K562 (cell line): ENCODE measurements around the gene ZFYVE28. TPM values are rescaled to one million over a fixed set of nuclear protein-coding genes. Genes with fewer than 3 reads are reported as not detected.
A peak's percentile ranks its signal among the peaks of the same experiment; 100 is the strongest.

Experiments used
- CC2D1A ChIP-seq: fragments of 450-650 bp; IDR thresholded peaks from 2 replicates; pipeline ENCODE4 v1.6.1; 2017; ENCODE audit warnings: mild to moderate bottlenecking
- ESRRA ChIP-seq: fragments of 450-650 bp; IDR thresholded peaks from 2 replicates; pipeline ENCODE4 v1.6.1; 2014; ENCODE audit warnings: low read depth, mild to moderate bottlenecking, moderate library complexity, borderline replicate concordance
- ETS1 ChIP-seq: conservative IDR thresholded peaks from 2 replicates; pipeline ENCODE4 v1.6.1; 2011; ENCODE audit warnings: low read depth, mild to moderate bottlenecking, low read length; ENCODE audit not compliant: control insufficient read depth
- GTF3C2 ChIP-seq: IDR thresholded peaks from 3 replicates; pipeline ENCODE4 v1.6.1; 2011; ENCODE audit warnings: borderline replicate concordance, mild to moderate bottlenecking, moderate library complexity; ENCODE audit not compliant: insufficient read length; ENCODE audit errors: extremely low read depth
- HDAC3 ChIP-seq: fragments of 450-650 bp; IDR thresholded peaks from 2 replicates; pipeline ENCODE4 v1.6.1; 2018; ENCODE audit warnings: borderline replicate concordance, mild to moderate bottlenecking, moderate library complexity; ENCODE audit not compliant: partially characterized antibody
- JUND ChIP-seq, 2 experiments: IDR thresholded peaks; 2 replicates in 1 of 2; 3 replicates in 1 of 2; pipeline ENCODE4 v1.6.1; 2011; ENCODE audit warnings: borderline replicate concordance in 2 of 2, low read depth in 2 of 2, low read length in 2 of 2, improper control_type of control experiment in 1 of 2, missing biosample characterization in 1 of 2, missing genetic modification characterization in 1 of 2, missing genetic modification reagents in 1 of 2
- LEF1 ChIP-seq: fragments of 450-650 bp; IDR thresholded peaks from 2 replicates; pipeline ENCODE4 v1.6.1; 2016; ENCODE audit warnings: mild to moderate bottlenecking
- MCM2 ChIP-seq: fragments of 450-650 bp; IDR thresholded peaks from 2 replicates; pipeline ENCODE4 v1.6.1; 2017; ENCODE audit warnings: low read depth, mild to moderate bottlenecking
- MNT ChIP-seq, 2 experiments: fragments of 450-650 bp; conservative IDR thresholded peaks; 2 replicates each; pipeline ENCODE4 v1.6.1; 2017; ENCODE audit warnings: mild to moderate bottlenecking in 2 of 2, moderate library complexity in 2 of 2
- MTA3 ChIP-seq: fragments of 450-650 bp; formaldehyde crosslinking; IDR thresholded peaks from 2 replicates; pipeline ENCODE4 v1.6.1; 2017; ENCODE audit warnings: mild to moderate bottlenecking, borderline replicate concordance
- NR2C2 ChIP-seq, 2 experiments: fragments of 200-800 bp in 1 of 2; sonication (Bioruptor generic) in 1 of 2; sonication (generic) in 1 of 2; formaldehyde crosslinking in 1 of 2; IDR thresholded peaks; 2 replicates each; pipeline versions ENCODE4 v1.6.1 to v1.8.0; 2016 to 2022; ENCODE audit warnings: mild to moderate bottlenecking in 1 of 2, missing compliant biosample characterization in 1 of 2, missing genetic modification characterization in 1 of 2, missing genetic modification reagents in 1 of 2
- POLR2H ChIP-seq: IDR thresholded peaks from 2 replicates; pipeline ENCODE4 v1.6.1; 2016; ENCODE audit warnings: missing genetic modification characterization, low read depth, mild to moderate bottlenecking, control low read depth, missing compliant biosample characterization, moderate library complexity
- TEAD1 ChIP-seq, 2 experiments: fragments of 450-650 bp in 1 of 2; sonication (generic) in 1 of 2; formaldehyde crosslinking; IDR thresholded peaks; 2 replicates each; pipeline versions ENCODE4 v1.4.0 to v1.8.0; 2020 to 2022; ENCODE audit warnings: mild to moderate bottlenecking in 2 of 2, missing genetic modification reagents in 1 of 2
- TFAM ChIP-seq: fragments of 250-450 bp; sonication (Bioruptor Pico); conservative IDR thresholded peaks from 2 replicates; pipeline ENCODE4 v1.5.0; 2021; ENCODE audit warnings: mild to moderate bottlenecking, moderate library complexity
- ZBTB9 ChIP-seq: fragments of 450-650 bp; formaldehyde crosslinking; IDR thresholded peaks from 2 replicates; pipeline ENCODE4 v1.4.0; 2020; ENCODE audit warnings: mild to moderate bottlenecking, moderate library complexity
- ZC3H8 ChIP-seq: fragments of 450-650 bp; IDR thresholded peaks from 2 replicates; pipeline ENCODE4 v1.6.1; 2017
- ZEB2 ChIP-seq: fragments of 450-650 bp; IDR thresholded peaks from 2 replicates; pipeline ENCODE4 v1.6.1; 2016
- ZNF707 ChIP-seq: fragments of 250-450 bp; sonication (Bioruptor Pico); conservative IDR thresholded peaks from 2 replicates; pipeline ENCODE4 v1.8.0; 2022; ENCODE audit warnings: inconsistent platforms, mild to moderate bottlenecking, moderate library complexity
- polyA plus RNA-seq, 8 experiments: library from polyadenylated mRNA; depleted of rRNA in 4 of 8; stranded (reverse) in 5 of 8; unstranded in 3 of 8; fragments of >200 nt; fragmentation: Nextera tagmentation in 2 of 8; fragmentation: Illumina TruSeq in 1 of 8; extraction: Ambion mirVana in 2 of 8; extraction: Trizol in 1 of 8; gene quantifications; 2 replicates each; pipeline versions ENCODE4 v1.2.1 to v1.2.3, GENCODE V29; 2011 to 2014; ENCODE audit warnings: inconsistent platforms in 1 of 8, missing spikeins in 1 of 8
- total RNA-seq, 7 experiments: library from RNA; depleted of rRNA in 6 of 7; stranded (reverse); fragments of >200 nt in 6 of 7; fragmentation: Illumina TruSeq in 2 of 7; extraction: Trizol in 2 of 7; gene quantifications; 2 replicates each; pipeline versions ENCODE4 v1.2.1 to v1.2.3, GENCODE V29; 2011 to 2021; ENCODE audit warnings: low replicate concordance in 1 of 7

The ZFYVE28 gene
- total and polyA plus RNA-seq, 9 of the 15 experiments (the other 6 are each of a cell fraction or from before 2014, with no cell fraction given) = 1.3 to 24.8 (median 8.9) TPM

- no peak for TF ChIP-seq GTF3C2
- no peak for TF ChIP-seq ZC3H8
- TF ChIP-seq HDAC3 = no peak
- TF ChIP-seq ZEB2 = peak; percentile 74; the same call in 1 of the 2 replicates
- TF ChIP-seq JUND (IDR thresholded peaks at IDR 0.05; ENCODE audit: borderline replicate concordance, low read depth, low read length) = peak; percentile 76
- peak; percentile 46; the same call in 1 of the 3 replicates for TF ChIP-seq JUND (tag; IDR thresholded peaks at IDR 0.05; ENCODE audit: borderline replicate concordance, low read depth, low read length)
- TF ChIP-seq TEAD1 (CRISPR knock-in tag; IDR thresholded peaks at IDR 0.05) = peak in 1 of 2 experiments; percentile 67; a peak in 1 of 4 replicates
- TF ChIP-seq ZBTB9 (CRISPR knock-in tag) = no peak
- TF ChIP-seq MCM2 = no peak
- peak; percentile 80; the same call in 1 of the 2 replicates for TF ChIP-seq CC2D1A
- TF ChIP-seq MNT (conservative IDR thresholded peaks at IDR 0.05) = peak; percentile 28 to 51; a peak in 2 of 4 replicates
- TF ChIP-seq MTA3 = peak; percentile 93
- no peak for TF ChIP-seq POLR2H (tag)
- TF ChIP-seq ZNF707 (CRISPR knock-in tag) = no peak
- no peak for TF ChIP-seq TFAM (CRISPR knock-in tag)
- TF ChIP-seq ETS1 = 0 out of 2 replicates have a peak, but pooled peaks have one; percentile 11
- peak; percentile 55; the same call in 1 of the 2 replicates for TF ChIP-seq ESRRA
- 0 out of 2 replicates have a peak, but pooled peaks have one; percentile 23 for TF ChIP-seq NR2C2 (CRISPR knock-in tag; IDR thresholded peaks at IDR 0.05)
- TF ChIP-seq NR2C2 (tag; IDR thresholded peaks at IDR 0.05) = no peak
- no peak for TF ChIP-seq LEF1
Measured at GRCh38 chr4:2441393-2442174, 23.1 kb upstream of the ZFYVE28 start (continued).
